PC-3 (cell line): Measurements from ENCODE around the gene KLHL14.

Source experiments
- EZH2 ChIP-seq: fragments of 300-600 bp; sonication (generic); IDR thresholded peaks from one replicate; pipeline ENCODE4 v1.6.1; 2017; ENCODE audit warnings: antibody characterized with exemption, mild to moderate bottlenecking, low read length; ENCODE audit not compliant: unreplicated experiment
- TF ChIP-seq, protein P1 (sequence below): fragments of 300-600 bp; sonication (generic); conservative IDR thresholded peaks from 2 replicates; pipeline ENCODE4 v1.5.1; 2017; ENCODE audit warnings: antibody characterized with exemption, low read depth, mild to moderate bottlenecking, low read length

DNA sequence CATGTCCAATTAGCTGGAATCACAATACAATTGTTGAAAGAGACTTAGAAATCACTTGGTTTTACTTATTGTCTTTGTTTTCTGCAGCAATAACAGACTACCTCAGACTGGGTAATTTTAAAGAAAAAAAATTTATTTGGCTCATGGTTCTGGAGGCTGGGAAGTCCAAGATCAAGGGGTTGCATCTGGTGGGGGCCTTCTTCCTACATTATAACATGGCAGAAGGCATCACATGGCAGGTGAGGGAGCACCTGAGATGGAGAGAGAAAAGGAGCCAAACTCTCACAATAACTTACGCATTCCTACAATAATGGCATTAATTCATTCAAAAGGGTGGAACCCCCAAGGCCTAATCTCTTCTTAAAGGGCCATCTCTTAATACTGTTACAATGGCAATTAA lies 37.5 kb upstream of the KLHL14 start:
- TF ChIP-seq EZH2, result no peak
- TF ChIP-seq, protein P1, sequence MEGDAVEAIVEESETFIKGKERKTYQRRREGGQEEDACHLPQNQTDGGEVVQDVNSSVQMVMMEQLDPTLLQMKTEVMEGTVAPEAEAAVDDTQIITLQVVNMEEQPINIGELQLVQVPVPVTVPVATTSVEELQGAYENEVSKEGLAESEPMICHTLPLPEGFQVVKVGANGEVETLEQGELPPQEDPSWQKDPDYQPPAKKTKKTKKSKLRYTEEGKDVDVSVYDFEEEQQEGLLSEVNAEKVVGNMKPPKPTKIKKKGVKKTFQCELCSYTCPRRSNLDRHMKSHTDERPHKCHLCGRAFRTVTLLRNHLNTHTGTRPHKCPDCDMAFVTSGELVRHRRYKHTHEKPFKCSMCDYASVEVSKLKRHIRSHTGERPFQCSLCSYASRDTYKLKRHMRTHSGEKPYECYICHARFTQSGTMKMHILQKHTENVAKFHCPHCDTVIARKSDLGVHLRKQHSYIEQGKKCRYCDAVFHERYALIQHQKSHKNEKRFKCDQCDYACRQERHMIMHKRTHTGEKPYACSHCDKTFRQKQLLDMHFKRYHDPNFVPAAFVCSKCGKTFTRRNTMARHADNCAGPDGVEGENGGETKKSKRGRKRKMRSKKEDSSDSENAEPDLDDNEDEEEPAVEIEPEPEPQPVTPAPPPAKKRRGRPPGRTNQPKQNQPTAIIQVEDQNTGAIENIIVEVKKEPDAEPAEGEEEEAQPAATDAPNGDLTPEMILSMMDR, result no peak
